Smooth muscle cell (in vitro differentiated cells): ENCODE measurements around the gene BCR. TPM values are rescaled to one million over a fixed set of nuclear protein-coding genes. Genes with fewer than 3 reads are reported as not detected.

Source experiments
- DNase-seq: peaks from one replicate; lab custom pipeline; 2025; ENCODE audit not compliant: unreplicated experiment; lab: John Stamatoyannopoulos, UW
- H2AFZ ChIP-seq: fragments of 200-600 bp; sonication (generic); 2 replicates; pipeline ENCODE4 v1.6.0; 2016; ENCODE audit warnings: antibody characterized with exemption, low read depth, mild to moderate bottlenecking
- H3F3A ChIP-seq: fragments of 200-600 bp; sonication (generic); 2 replicates; pipeline ENCODE4 v1.6.0; 2017; ENCODE audit warnings: antibody characterized with exemption, low read depth
- H3K27ac ChIP-seq: fragments of 200-600 bp; sonication (generic); 2 replicates; pipeline ENCODE4 v1.5.1; 2016; ENCODE audit warnings: low read depth, mild to moderate bottlenecking
- H3K27me3 ChIP-seq: fragments of 200-600 bp; sonication (generic); 2 replicates; pipeline ENCODE4 v1.6.1; 2016; ENCODE audit warnings: low read depth, mild to moderate bottlenecking
- H3K36me3 ChIP-seq: fragments of 200-600 bp; sonication (generic); 2 replicates; pipeline ENCODE4 v1.5.1; 2016; ENCODE audit warnings: low read depth
- H3K4me1 ChIP-seq: fragments of 200-600 bp; sonication (generic); 2 replicates; pipeline ENCODE4 v1.5.1; 2016; ENCODE audit warnings: low read depth
- H3K4me2 ChIP-seq: fragments of 200-600 bp; sonication (generic); 2 replicates; pipeline ENCODE4 v1.6.0; 2016; ENCODE audit warnings: mild to moderate bottlenecking
- H3K4me3 ChIP-seq: fragments of 200-600 bp; sonication (generic); 2 replicates; pipeline ENCODE4 v1.5.1; 2016; ENCODE audit warnings: mild to moderate bottlenecking
- H3K79me2 ChIP-seq: fragments of 200-600 bp; sonication (generic); 2 replicates; pipeline ENCODE4 v1.6.0; 2016; ENCODE audit warnings: low read depth, mild to moderate bottlenecking
- H3K9ac ChIP-seq: fragments of 200-600 bp; sonication (generic); 2 replicates; pipeline ENCODE4 v1.6.0; 2016; ENCODE audit warnings: low read depth
- H3K9me3 ChIP-seq: fragments of 200-600 bp; sonication (generic); replicated peaks from 2 replicates; pipeline ENCODE4 v1.5.1; 2016; ENCODE audit warnings: low read depth
- H4K20me1 ChIP-seq: fragments of 200-600 bp; sonication (generic); 2 replicates; pipeline ENCODE4 v1.6.0; 2016; ENCODE audit warnings: low read depth
- WGBS: methylation state at CpG from one replicate; pipeline ENCODE4 v1.1.7; 2016; ENCODE audit warnings: low lambda C conversion rate; 5-methylcytosine and 5-hydroxymethylcytosine counted together
- polyA plus RNA-seq: library from polyadenylated mRNA; unstranded; fragments of >200 nt; fragmentation: Nextera tagmentation; extraction: Ambion mirVana; gene quantifications from 2 replicates; pipeline ENCODE4 v1.2.1, GENCODE V29; 2016
- total RNA-seq: library from RNA; depleted of rRNA; stranded (reverse); fragments of >200 nt; gene quantifications from 2 replicates; pipeline ENCODE4 v1.2.3, GENCODE V29; 2014
- TF ChIP-seq, protein P1 (sequence below): fragments of 200-600 bp; sonication (generic); IDR thresholded peaks from 2 replicates; pipeline ENCODE4 v1.5.1; 2017; ENCODE audit warnings: borderline replicate concordance, mild to moderate bottlenecking, antibody characterized with exemption; ENCODE audit not compliant: insufficient read depth, poor library complexity, severe bottlenecking

The BCR gene
- total and polyA plus RNA-seq, 2 experiments from 2014 or later, result 11.1 to 13.4 TPM

DNA sequence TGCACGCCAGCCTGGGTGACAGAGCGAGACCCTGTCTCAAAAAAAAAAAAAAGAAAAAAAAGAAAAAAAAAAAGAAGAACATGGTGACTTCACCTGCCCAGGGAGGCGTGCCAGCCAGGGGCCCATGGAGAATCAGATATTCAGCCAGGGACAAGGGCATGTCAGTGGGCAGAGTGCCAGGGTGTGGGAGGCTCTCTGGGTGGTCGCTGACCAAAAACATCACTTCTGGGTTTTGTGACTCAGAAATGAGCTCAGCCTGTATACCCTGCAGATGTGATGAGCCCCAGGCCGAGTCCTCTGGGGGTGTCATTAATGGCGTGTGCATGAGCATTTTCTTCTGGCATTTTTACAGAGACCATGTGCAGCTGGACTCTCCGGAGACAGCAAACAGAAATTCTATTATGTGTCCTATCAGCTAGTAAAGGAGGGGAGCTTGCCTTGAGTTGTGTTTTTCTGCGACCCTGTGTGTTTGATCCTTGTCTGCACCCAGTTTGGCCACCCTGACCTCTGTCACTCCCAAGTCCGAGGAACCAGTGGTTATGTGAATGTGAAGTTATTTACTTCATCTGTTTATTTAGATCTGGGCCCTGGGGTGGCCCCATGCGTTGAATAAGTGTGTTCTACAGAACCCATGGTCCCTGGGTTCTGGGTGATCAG lies 53.6 kb downstream of the BCR start:
- no peak overlapping the region for H2AFZ ChIP-seq
- no peak overlapping the region for H3K9ac ChIP-seq
- H3K27me3 ChIP-seq, result no peaks in the 10 kb centered on the region
- TF ChIP-seq, protein P1, sequence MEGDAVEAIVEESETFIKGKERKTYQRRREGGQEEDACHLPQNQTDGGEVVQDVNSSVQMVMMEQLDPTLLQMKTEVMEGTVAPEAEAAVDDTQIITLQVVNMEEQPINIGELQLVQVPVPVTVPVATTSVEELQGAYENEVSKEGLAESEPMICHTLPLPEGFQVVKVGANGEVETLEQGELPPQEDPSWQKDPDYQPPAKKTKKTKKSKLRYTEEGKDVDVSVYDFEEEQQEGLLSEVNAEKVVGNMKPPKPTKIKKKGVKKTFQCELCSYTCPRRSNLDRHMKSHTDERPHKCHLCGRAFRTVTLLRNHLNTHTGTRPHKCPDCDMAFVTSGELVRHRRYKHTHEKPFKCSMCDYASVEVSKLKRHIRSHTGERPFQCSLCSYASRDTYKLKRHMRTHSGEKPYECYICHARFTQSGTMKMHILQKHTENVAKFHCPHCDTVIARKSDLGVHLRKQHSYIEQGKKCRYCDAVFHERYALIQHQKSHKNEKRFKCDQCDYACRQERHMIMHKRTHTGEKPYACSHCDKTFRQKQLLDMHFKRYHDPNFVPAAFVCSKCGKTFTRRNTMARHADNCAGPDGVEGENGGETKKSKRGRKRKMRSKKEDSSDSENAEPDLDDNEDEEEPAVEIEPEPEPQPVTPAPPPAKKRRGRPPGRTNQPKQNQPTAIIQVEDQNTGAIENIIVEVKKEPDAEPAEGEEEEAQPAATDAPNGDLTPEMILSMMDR, result no peak
- no peaks in the 10 kb centered on the region for H3F3A ChIP-seq
- peaks cover 3% of the 10 kb centered on the region for H3K9me3 ChIP-seq
- H4K20me1 ChIP-seq, result peaks cover 95% of the 10 kb centered on the region
- peak overlapping the region; percentile 1 for H3K4me2 ChIP-seq
- no peak overlapping the region for H3K27ac ChIP-seq
- peaks cover 38% of the 10 kb centered on the region for H3K79me2 ChIP-seq
- H3K4me1 ChIP-seq, result peaks cover 20% of the 10 kb centered on the region
- peak; percentile 11 for DNase-seq
- peaks cover 4% of the 10 kb centered on the region for H3K36me3 ChIP-seq
- WGBS, result 42% methylated on average over 9 of the region's 10 CpGs
- H3K4me3 ChIP-seq, result no peak overlapping the region

DNA sequence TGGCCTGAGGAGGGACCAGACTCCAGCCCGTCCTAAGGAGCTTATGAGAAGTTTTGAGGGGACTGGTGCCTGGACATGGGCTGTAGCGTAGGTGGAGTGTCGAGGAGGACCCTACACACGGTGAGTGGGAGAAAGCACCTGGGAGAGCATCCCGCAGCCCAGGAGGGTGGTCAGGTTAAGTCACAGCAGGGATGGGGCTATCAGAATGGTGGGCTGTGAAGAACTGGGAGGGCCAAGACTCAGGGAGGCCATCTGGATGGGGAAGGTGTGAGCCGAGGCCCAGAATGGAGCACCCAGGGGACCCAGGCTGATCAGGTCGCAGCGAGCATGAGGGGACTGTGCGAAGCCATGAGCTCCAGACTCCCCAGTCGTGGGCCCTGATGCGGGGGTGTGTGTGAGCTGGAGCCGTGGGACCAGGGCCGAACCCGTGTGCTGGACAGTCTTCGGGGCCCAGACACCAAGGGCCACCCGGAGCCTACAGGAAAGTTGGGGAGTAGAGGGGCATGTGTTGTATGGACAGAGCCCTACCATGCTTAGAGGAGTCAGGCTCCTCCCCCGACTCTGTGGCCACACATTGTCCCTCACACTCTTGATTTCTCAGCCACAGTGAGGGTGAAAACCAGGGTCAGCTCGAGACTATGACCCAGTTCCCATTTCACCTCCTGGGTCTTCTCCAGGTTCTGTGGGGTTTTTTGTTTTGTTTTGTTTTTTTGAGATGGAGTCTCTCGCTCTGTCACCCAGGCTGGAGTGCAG lies 54.3 kb downstream of the BCR start:
- Histone ChIP-seq H3K27ac (no peak overlapping the region), H3F3A (no peaks in the 10 kb centered on the region), H3K79me2 (peaks cover 36% of the 10 kb centered on the region), H3K4me1 (peaks cover 20% of the 10 kb centered on the region), H3K36me3 (no peaks in the 10 kb centered on the region), H3K9me3 (no peaks in the 10 kb centered on the region), H2AFZ (no peak overlapping the region), H3K27me3 (no peaks in the 10 kb centered on the region), H4K20me1 (peaks cover 100% of the 10 kb centered on the region), H3K9ac (no peak overlapping the region), H3K4me3 (no peak overlapping the region), H3K4me2 (peak overlapping the region; percentile 1)
- 97% methylated on average over 16 of the region's 19 CpGs for WGBS
- TF ChIP-seq, protein P1, result no peak
- no peak for DNase-seq

DNA sequence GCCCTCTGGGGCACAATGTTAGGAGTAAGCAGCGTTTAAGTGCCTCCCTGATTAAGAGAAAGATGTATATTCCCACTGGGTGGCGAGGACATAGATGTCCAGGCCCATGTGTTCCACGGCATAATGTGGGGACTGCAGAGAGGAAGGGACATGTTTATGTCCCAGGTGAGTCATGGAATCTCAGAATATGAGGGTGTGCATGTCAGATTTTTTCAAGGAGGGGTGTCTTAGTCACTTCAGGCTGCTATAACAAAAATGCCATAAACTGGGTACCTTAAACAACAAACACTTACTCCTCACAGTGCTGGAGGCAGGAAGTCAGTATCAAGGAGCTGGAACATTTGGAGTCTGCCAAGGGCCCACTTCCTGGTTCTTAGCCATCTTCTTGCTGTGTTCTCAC lies 55.1 kb downstream of the BCR start:
- TF ChIP-seq, protein P1, result no peak

More for the DNA sequence above, 55.1 kb downstream of the BCR start:
- 96% methylated on average over 3 of the region's 3 CpGs for WGBS
- Histone ChIP-seq H3K9ac (no peak overlapping the region), H3K4me1 (peaks cover 20% of the 10 kb centered on the region), H3F3A (no peaks in the 10 kb centered on the region), H3K4me2 (no peak overlapping the region), H3K9me3 (no peaks in the 10 kb centered on the region), H2AFZ (no peak overlapping the region), H3K79me2 (peaks cover 38% of the 10 kb centered on the region), H4K20me1 (peaks cover 97% of the 10 kb centered on the region), H3K27me3 (no peaks in the 10 kb centered on the region), H3K36me3 (no peaks in the 10 kb centered on the region), H3K27ac (no peak overlapping the region), H3K4me3 (no peak overlapping the region)
- no peak for DNase-seq
